Hematopoietic multipotent progenitor cell treated with erythropoietin and hydrocortisone succinate and interleukin-3 and kit ligand, for 6 days (in vitro differentiated cells): ENCODE measurements around the gene WDFY2.
A peak's percentile ranks its signal among the peaks of the same experiment; 100 is the strongest.

Source experiments
- DNase-seq: peaks from one replicate; pipeline ENCODE4 v3.0.0-alpha.2; 2015

The WDFY2 gene

DNA sequence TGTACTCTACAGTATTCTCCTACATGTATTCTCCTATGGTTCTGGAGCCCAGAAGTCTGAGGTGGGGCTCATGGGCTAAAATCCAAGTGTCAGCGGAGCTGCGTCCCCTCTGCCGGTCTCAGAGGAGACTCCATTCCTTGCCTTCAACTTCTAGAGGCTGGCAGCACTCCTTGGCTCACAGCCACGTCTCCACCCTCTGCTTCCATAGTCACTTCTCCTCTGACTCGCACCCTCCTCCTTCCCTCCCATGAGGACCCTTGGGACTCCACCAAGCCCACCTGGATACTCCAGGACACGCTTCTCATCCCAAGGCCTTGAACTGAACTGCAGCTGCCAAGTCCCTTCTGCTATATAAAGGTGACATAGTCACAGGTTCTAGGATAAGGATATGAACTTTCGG, 191.9 kb downstream of the WDFY2 start:
- no peak for DNase-seq

- DNase-seq = no peak
Measured at GRCh38 chr13:51777921-51778320, 193.7 kb downstream of the WDFY2 start.

- no peak for DNase-seq
Measured at GRCh38 chr13:51778392-51778791, 194.1 kb downstream of the WDFY2 start.

- no peak for DNase-seq
Measured at GRCh38 chr13:51780099-51780498, 195.8 kb downstream of the WDFY2 start.

GRCh38 chr13:51781246-51782022, 197.2 kb downstream of the WDFY2 start:
- peak; percentile 64 for DNase-seq

- DNase-seq = no peak
Measured at GRCh38 chr13:51782026-51782710, 197.9 kb downstream of the WDFY2 start.

DNA sequence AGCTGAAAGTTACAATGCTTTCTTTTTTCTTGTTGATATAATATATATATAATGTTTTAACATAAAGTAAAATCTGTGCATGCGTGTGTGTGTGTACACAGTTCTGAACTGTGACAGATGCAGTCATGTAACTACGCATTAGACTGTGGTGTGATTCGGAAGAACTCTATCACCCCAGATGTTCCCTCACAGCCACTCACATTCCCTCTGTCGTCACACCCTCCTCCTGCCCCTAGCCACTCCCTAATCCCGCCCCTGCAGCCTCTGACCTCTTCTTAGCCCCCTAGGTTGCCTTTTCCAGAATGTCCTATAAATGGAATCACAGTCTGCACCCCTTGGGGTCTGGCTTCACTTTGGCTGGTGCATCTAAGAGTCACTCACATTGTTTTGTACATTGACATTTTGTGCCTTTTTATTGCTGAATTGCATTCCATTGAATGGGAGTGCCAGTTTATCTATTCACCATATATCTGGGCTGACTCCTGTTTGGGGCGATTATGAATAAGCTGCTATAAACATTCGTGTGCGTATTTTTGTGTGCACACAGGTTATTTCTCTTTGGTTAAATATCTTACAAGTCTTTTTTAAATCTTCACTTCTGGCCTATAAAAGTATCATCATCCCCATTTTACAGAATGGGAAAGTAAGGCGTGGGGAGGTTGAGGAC, 199.3 kb downstream of the WDFY2 start:
- no peak for DNase-seq

DNA sequence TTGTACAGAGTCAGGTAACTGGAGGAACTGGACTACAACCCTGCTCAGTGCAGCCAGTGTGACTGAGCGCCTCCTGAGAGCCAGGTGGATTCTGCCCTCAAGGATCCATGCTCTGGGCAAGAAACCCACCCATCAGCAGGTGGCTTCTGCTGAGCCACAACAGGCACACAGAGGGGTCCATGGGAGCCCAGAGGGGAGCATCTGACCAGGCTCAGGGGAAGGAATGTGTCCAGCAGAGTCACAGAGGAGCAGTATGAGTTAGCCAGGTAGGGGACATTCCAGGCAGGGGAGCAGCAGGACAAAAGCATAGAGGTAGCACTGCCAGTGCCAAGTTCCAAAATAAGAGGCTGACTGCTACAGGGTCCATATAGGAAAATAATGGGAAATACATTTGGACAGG, 199.8 kb downstream of the WDFY2 start:
- DNase-seq = no peak

- DNase-seq = peak; percentile 93
Measured at GRCh38 chr13:51785712-51786424, 201.6 kb downstream of the WDFY2 start.

DNA sequence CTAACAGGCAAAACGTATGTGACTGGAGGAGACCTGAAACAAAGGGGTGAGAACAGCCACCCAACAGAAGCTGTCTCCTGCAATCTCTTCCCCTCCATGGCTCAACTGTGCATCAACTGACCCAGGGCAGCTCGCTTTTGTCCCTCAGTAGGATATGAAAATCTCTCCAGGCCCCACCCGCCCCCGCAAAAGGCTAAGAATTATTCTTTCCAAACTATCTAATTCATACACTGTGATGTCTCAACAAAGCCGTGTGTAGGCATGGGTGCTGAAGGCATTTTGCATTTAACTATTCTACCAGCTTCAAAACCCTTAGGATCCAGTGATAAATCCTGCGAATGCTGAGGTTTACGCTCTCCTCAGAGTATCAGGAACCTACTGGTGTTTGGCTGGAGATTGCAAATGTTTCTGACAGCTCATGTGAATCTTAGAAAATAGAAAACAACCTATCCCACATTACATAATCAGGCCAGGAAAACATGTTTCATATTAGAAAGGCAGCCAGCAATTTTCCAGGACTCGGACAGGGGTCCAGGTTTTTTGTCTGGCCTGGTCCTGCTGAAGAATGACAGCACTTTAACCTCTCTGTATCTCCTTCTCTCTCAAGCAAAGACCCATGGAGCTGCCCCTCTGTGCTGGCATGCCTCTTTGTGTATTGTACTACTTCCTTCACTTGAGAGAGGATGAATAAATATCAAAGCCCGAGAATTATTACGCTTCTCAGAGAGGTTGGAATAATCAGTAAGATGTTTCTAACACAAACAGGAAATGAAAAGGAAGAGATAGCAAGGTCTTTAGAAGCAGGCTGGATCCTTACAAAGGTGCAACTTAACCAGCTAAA, 202.4 kb downstream of the WDFY2 start:
- DNase-seq = no peak

- peak; percentile 74 for DNase-seq
Measured at GRCh38 chr13:51793570-51794271, 209.5 kb downstream of the WDFY2 start.

- no peak for DNase-seq
Measured at GRCh38 chr13:51794964-51795363, 210.7 kb downstream of the WDFY2 start.

GRCh38 chr13:51795419-51795818, 211.2 kb downstream of the WDFY2 start:
- DNase-seq = no peak

GRCh38 chr13:51796546-51796945, 212.3 kb downstream of the WDFY2 start:
- DNase-seq = no peak

DNA sequence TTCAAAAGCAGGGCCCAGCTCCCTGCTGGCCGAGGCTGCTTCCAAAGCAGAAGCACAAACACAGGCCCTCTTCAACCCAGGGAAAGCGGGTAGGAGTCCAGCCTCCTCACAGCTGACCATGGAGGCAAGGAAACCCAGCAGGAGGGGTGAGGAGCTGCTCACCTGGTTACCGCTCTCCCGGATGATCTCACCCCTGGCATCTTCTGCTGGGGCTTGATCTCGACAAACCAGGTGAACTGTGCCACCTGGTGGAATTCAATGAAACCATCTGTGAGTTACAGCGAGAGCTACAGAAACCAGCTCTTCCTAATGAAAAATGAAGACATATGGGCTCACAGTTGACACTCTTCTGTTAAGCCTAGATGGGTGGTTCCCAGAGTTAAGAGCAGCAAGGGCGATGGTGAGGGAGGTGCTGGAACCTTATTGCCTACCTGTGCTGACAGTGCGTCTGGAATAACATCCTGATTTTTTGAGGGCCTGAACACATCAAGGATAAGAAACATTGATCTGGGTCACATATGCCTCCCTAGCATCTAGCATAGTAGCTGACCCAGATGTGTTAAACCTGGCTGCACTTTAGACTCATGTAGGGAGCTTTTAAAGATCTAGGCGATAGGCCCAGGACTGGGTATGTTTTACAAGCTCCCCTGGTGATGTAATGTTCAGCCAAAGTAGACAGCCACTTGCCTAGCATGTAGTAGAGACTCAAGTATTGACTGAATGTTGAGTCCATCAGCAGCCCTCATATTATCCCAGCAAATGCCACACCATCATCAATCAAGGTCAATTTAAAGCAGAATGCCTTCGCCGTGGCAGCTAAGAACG, 213.6 kb downstream of the WDFY2 start:
- peak; percentile 74 for DNase-seq

DNA sequence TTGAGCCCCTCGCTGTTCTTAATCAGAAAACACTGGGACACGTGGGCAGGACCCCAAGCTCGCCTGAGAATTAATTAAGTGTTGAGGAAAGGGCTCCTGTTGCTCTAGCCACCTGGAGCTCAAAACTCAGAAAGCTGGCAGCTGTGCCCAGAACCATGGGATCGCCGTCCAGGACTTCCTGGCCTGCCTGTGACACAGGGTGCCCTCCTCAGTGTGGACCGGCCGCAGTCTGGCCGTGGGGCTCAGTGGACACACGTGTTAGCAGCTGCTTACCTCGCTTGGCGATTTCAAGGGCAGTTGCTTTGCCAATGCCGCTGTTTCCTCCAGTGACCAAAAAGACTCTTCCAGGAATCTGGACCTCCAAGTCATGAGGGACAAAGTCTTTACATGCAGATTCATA, 215.0 kb downstream of the WDFY2 start:
- DNase-seq = no peak

DNA sequence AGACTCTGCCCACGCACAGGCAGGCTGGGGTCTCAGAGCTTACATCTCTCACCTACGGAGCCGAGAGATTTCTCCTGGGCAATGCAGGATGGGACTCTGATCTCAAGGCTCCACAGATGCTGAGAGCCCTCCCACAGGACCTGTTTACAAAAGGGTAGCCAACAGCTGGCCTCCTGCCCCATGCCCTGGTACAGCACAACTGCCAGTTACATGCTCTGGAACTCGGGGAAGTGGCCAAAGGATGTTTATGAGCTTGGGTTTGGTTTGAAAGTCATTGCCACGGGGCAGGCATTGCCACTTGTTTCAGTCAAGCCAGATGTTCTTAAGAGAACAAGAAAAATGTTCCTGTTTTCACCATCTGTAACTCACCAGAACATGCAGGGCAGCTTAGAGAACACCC, 216.2 kb downstream of the WDFY2 start:
- no peak for DNase-seq

DNA sequence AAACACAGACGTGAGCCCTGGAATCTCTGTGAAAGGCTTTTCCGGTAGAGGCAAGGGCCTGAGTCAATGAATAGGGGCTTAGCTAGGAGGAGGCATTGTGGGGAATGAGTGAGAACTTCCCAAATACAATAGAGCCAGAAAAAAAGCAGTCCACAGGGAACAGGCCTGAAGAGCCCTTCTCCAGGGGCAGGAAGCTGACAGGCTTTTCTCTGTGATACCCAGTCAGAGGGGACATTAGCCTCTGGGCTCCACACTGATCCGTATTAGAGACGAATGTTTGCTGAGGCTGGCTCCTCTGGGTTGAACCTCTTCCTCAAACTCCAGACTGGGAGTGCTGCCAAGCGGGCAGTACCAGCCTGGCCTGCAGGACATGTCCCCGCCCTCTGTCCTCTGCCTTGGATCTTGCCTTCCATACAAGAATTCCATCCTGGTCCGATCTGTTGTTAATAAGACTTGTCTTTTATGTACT, 217.4 kb downstream of the WDFY2 start:
- DNase-seq = no peak

DNA sequence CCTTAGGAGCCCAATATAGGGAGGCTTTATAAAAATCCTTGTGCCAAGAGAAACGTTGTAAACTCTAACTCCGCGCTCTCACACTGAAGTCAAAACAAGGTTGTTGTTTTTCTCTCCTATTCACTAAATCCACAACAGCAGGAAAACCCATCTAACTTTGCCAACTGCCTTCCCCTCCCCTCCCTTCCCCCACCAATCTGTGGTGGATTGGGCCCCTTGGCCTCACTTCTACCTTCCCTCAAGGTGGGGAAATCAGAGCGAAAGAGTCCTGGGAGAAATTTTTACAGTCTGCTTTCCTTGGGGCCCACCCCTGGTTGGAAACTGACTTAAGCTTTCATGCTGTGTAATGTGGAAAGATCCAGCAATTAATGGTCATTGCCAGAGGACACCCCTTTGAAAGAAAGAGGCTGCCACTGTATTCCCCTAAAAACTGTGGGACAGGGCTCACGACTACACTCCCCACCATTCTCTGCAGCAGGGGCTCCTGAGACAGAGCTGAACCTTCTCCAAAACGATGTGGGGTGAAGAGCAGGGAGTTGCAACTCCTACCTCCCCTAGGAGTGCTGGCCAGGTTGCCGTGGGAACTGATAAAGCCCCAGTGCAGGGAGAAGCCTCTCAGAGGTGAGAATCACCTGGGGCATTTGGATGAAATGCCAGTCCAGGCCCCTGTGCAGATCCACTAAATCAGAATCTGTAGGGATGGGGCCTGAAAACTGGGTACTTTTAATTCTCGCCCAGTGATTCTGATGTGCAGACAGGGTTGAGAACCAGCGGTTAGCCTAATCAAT, 218.6 kb downstream of the WDFY2 start:
- DNase-seq = no peak
